ENCODE results near the gene UBE3D. TPM values are rescaled to one million over a fixed set of nuclear protein-coding genes. Genes with fewer than 3 reads are reported as not detected.
A peak's percentile ranks its signal among the peaks of the same experiment; 100 is the strongest.

Gene UBE3D
- total RNA-seq, 2 experiments from 2014 or later = 4.1 to 4.2 TPM

DNA sequence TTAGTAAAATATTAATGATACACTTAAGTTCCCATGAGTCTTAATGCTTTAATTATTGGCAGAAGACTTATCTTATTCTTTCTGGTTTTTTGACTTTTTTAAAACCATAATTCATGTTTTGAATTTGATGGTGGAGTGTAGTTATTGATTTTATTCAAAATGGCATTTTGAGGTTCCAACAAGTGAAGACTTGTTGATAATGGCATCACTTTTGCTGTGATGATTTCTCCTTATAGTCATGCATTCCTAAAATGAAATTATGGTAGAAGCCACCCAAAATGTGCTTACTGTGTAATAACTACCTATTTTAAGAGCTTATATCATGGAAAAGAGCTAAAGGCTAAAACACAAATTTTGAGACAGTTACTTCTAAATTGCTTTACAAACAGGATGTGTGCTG is 4.0 kb upstream of the UBE3D start:
- intact Hi-C loops (cut with DNase I, micrococcal nuclease) = loop anchor here (2.0 to 10.0 kb wide), 5 partner anchors 125 to 1158 kb away; partner anchors contain the start of genes CEP162 (in 2 of the 2), IBTK (in 1 of the 2) and PRSS35 (in 1 of the 2)

GRCh38 chr6:83068616-83069015 is 3.0 kb upstream of the UBE3D start:
- peak overlapping the region; percentile 73 to 85 for H3K27ac ChIP-seq (ENCODE audit: low read depth in 1 of 2, low read length in 2 of 2)
- no peaks in the 10 kb centered on the region for H3K27me3 ChIP-seq (ENCODE audit: control insufficient read depth in 1 of 2, insufficient read depth in 2 of 2, low read length in 2 of 2)
- ATAC-seq (ENCODE audit: poor library complexity) (no peak), DNase-seq (peak in 1 of 14 experiments; percentile 3)
- intact Hi-C loops (cut with DNase I, micrococcal nuclease) = loop anchor here (5.0 to 10.0 kb wide), 4 partner anchors 446 to 1159 kb away; partner anchors contain the start of genes CEP162 (in 2 of the 2), IBTK (in 1 of the 2) and PRSS35 (in 1 of the 2)
- Mint-ChIP-seq H3K4me3 (peak overlapping the region; percentile 91), H3K27me3 (no peaks in the 10 kb centered on the region), H3K36me3 (ENCODE audit: low read depth) (peaks cover 7% of the 10 kb centered on the region), H3K9me3 (no peaks in the 10 kb centered on the region), H3K4me1 (ENCODE audit: low read depth) (peaks cover 66% of the 10 kb centered on the region), H3K27ac (peak overlapping the region; percentile 90)
- no peaks in the 10 kb centered on the region for H3K36me3 ChIP-seq (ENCODE audit: insufficient read depth, low read length)
- H3K4me3 ChIP-seq (ENCODE audit: low read length) = peak overlapping the region; percentile 82
- peaks cover 19% of the 10 kb centered on the region for H3K4me1 ChIP-seq (ENCODE audit: insufficient read depth, low read length)
- ChIA-PET POLR2A (interaction anchor here (1.0 to 1.6 kb wide), 2 partner anchors 15 to 147 kb away, joined by 4 to 9 read pairs; no protein-coding TSS in a partner anchor), CTCF (interaction anchor here (1.7 to 2.4 kb wide), 4 partner anchors 32 to 820 kb away, joined by 4 to 13 read pairs (median 9); partner anchors contain the start of gene IBTK)
- TF ChIP-seq, protein P1, sequence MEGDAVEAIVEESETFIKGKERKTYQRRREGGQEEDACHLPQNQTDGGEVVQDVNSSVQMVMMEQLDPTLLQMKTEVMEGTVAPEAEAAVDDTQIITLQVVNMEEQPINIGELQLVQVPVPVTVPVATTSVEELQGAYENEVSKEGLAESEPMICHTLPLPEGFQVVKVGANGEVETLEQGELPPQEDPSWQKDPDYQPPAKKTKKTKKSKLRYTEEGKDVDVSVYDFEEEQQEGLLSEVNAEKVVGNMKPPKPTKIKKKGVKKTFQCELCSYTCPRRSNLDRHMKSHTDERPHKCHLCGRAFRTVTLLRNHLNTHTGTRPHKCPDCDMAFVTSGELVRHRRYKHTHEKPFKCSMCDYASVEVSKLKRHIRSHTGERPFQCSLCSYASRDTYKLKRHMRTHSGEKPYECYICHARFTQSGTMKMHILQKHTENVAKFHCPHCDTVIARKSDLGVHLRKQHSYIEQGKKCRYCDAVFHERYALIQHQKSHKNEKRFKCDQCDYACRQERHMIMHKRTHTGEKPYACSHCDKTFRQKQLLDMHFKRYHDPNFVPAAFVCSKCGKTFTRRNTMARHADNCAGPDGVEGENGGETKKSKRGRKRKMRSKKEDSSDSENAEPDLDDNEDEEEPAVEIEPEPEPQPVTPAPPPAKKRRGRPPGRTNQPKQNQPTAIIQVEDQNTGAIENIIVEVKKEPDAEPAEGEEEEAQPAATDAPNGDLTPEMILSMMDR (IDR thresholded peaks at IDR 0.05) = no peak
- no peaks in the 10 kb centered on the region for H3K9me3 ChIP-seq (ENCODE audit: control insufficient read depth in 1 of 2, insufficient read depth in 1 of 2, low read length in 2 of 2)

More for the DNA sequence above, 4.0 kb upstream of the UBE3D start:
- H3K27me3 Mint-ChIP-seq = no peaks in the 10 kb centered on the region
- peaks cover 7% of the 10 kb centered on the region for H3K36me3 Mint-ChIP-seq (ENCODE audit: low read depth)
- no peaks in the 10 kb centered on the region for H3K9me3 ChIP-seq (ENCODE audit: control insufficient read depth in 1 of 2, insufficient read depth in 1 of 2, low read length in 2 of 2)
- H3K4me1 ChIP-seq (ENCODE audit: insufficient read depth, low read length) = peaks cover 19% of the 10 kb centered on the region
- ChIA-PET CTCF (interaction anchor here (1.0 kb wide), 1 partner anchor 37 kb away, joined by 3 read pairs; no protein-coding TSS in a partner anchor), POLR2A (no interaction called here)
- no peaks in the 10 kb centered on the region for H3K9me3 Mint-ChIP-seq
- H3K36me3 ChIP-seq (ENCODE audit: insufficient read depth, low read length) = no peaks in the 10 kb centered on the region
- peak overlapping the region; percentile 90 for H3K27ac Mint-ChIP-seq
- DNase-seq = no peak
- H3K4me3 ChIP-seq (ENCODE audit: low read length) = no peak overlapping the region
- H3K27ac ChIP-seq (ENCODE audit: low read depth in 1 of 2, low read length in 2 of 2) = no peak overlapping the region
- TF ChIP-seq, protein P1 (IDR thresholded peaks at IDR 0.05) = no peak
- no peaks in the 10 kb centered on the region for H3K27me3 ChIP-seq (ENCODE audit: control insufficient read depth in 1 of 2, insufficient read depth in 2 of 2, low read length in 2 of 2)
- ATAC-seq (ENCODE audit: poor library complexity) = no peak
- peaks cover 57% of the 10 kb centered on the region for H3K4me1 Mint-ChIP-seq (ENCODE audit: low read depth)
- no peak overlapping the region for H3K4me3 Mint-ChIP-seq

GRCh38 chr6:83067448-83068439 is 2.1 kb upstream of the UBE3D start, which contains the start of gene DOP1A:
DOP1A (plus strand) TSS chr6:83067671; CDS start chr6:83096978, 29,307 bp downstream.
- Histone ChIP-seq H3K4me3 (ENCODE audit: low read length) (peak within 1 kb of the TSS; percentile 82), H3K9me3 (ENCODE audit: control insufficient read depth in 1 of 2, insufficient read depth in 1 of 2, low read length in 2 of 2) (no peaks in the 10 kb centered on the region), H3K4me1 (ENCODE audit: insufficient read depth, low read length) (peaks cover 19% of the 10 kb centered on the region), H3K27ac (ENCODE audit: low read depth in 1 of 2, low read length in 2 of 2) (peak within 1 kb of the TSS; percentile 85 to 89), H3K27me3 (ENCODE audit: control insufficient read depth in 1 of 2, insufficient read depth in 2 of 2, low read length in 2 of 2) (no peaks in the 10 kb centered on the region), H3K36me3 (ENCODE audit: insufficient read depth, low read length) (no peaks in the 10 kb centered on the region)
- H3K27me3 Mint-ChIP-seq = no peaks in the 10 kb centered on the region
- intact Hi-C loops (cut with DNase I, micrococcal nuclease) = loop anchor here (1.0 to 10.0 kb wide), 6 partner anchors 125 to 1160 kb away; partner anchors contain the start of genes CEP162 (in 2 of the 2), IBTK (in 1 of the 2), PGM3 (in 1 of the 2) and PRSS35 (in 1 of the 2)
- ATAC-seq (ENCODE audit: poor library complexity) (peak; percentile 89), DNase-seq (peak; percentile 93 to 98 (median 96))
- peak within 1 kb of the TSS; percentile 90 for H3K27ac Mint-ChIP-seq
- peaks cover 7% of the 10 kb centered on the region for H3K36me3 Mint-ChIP-seq (ENCODE audit: low read depth)
- ChIA-PET CTCF (interaction anchor here (0.5 to 2.4 kb wide), 28 partner anchors 10 to 1315 kb away, joined by 3 to 13 read pairs (median 4); partner anchors contain the start of genes CEP162, CYB5R4, IBTK and PGM3), POLR2A (interaction anchor here (0.7 to 1.6 kb wide), 10 partner anchors 10 to 1315 kb away, joined by 3 to 9 read pairs (median 5); partner anchors contain the start of genes IBTK, PGM3, RWDD2A and TENT5A)
- peak within 1 kb of the TSS; percentile 91 for H3K4me3 Mint-ChIP-seq
- H3K9me3 Mint-ChIP-seq = no peaks in the 10 kb centered on the region
- TF ChIP-seq, protein P1 (IDR thresholded peaks at IDR 0.05) = peak; percentile 95
- H3K4me1 Mint-ChIP-seq (ENCODE audit: low read depth) = peaks cover 67% of the 10 kb centered on the region

All from CD4-positive, alpha-beta T cell (primary cell).